ENCODE results near the gene TULP4. TPM values are rescaled to one million over a fixed set of nuclear protein-coding genes. Genes with fewer than 3 reads are reported as not detected.

TULP4 gene
- total and polyA plus RNA-seq, 2 donors (not counting 1 experiment from before 2014, with no cell fraction given): 12.0 to 90.0 TPM

GRCh38 chr6:158369241-158369640 is 57.0 kb downstream of the TULP4 start:
- TF ChIP-seq CTCF (IDR thresholded peaks at IDR 0.05) (no peak), EZH2 (IDR thresholded peaks at IDR 0.05; ENCODE audit: borderline replicate concordance, insufficient read depth, low read depth, low read length, poor library complexity, severe bottlenecking) (no peak)
- H3K4me2 ChIP-seq (replicated peaks; ENCODE audit: low read depth, low read length, poor library complexity, severe bottlenecking): no peak overlapping the region
- DNase-seq (no peak), ATAC-seq (ENCODE audit: low read depth) (no peak)
- H3K79me2 ChIP-seq (ENCODE audit: control insufficient read depth, insufficient read depth, low read length): peaks cover 39% of the 10 kb centered on the region
- H3K4me3 ChIP-seq (ENCODE audit: control extremely low read depth in 1 of 5, extremely low read depth in 1 of 5, insufficient read depth in 1 of 5, low read depth in 2 of 5, low read length in 4 of 5): no peak overlapping the region
- H3K27me3 ChIP-seq (replicated peaks in 1 of 4; ENCODE audit: control extremely low read depth in 1 of 4, control insufficient read depth in 3 of 4, insufficient read depth in 4 of 4, low read length in 3 of 4): no peaks in the 10 kb centered on the region
- Mint-ChIP-seq H3K4me1 (peaks cover 8% of the 10 kb centered on the region), H3K4me3 (no peak overlapping the region), H3K27ac (no peak overlapping the region), H3K9me3 (ENCODE audit: insufficient read depth) (no peaks in the 10 kb centered on the region), H3K27me3 (no peaks in the 10 kb centered on the region)
- CTCF ChIA-PET: no interaction called here
- peaks cover 0 to 5% of the 10 kb centered on the region in 2 donors for H3K4me1 ChIP-seq (ENCODE audit: control insufficient read depth in 2 of 2, insufficient read depth in 2 of 2, low read length in 2 of 2)
- intact Hi-C loops (cut with micrococcal nuclease): no loop called here
- H3K9ac ChIP-seq (ENCODE audit: low read length): no peak overlapping the region
- WGBS (ENCODE audit: insufficient coverage): 81% methylated on average over 3 of the region's 4 CpGs
- H3K9me3 ChIP-seq (ENCODE audit: control extremely low read depth in 1 of 3, control insufficient read depth in 2 of 3, insufficient read depth in 1 of 3, low read length in 2 of 3): peaks cover 0 to 8% (median 0%) of the 10 kb centered on the region in 3 donors
- H4K20me1 ChIP-seq (ENCODE audit: control insufficient read depth, insufficient read depth, low read length, poor library complexity, severe bottlenecking): peaks cover 9% of the 10 kb centered on the region
- H3K36me3 ChIP-seq (replicated peaks in 1 of 2; ENCODE audit: control extremely low read depth in 1 of 2, control insufficient read depth in 1 of 2, extremely low read depth in 1 of 2, insufficient read depth in 2 of 2, low read length in 1 of 2): no peaks in the 10 kb centered on the region
- H2AFZ ChIP-seq (ENCODE audit: insufficient read depth, low read depth, low read length, poor library complexity, severe bottlenecking): no peak overlapping the region
- no peak overlapping the region for H3K27ac ChIP-seq (ENCODE audit: low read length in 2 of 2)
- POLR2A ChIA-PET: no interaction called here

- 97% methylated on average over 3 of the region's 4 CpGs for WGBS (ENCODE audit: insufficient coverage)
- H3K4me1 ChIP-seq (ENCODE audit: control insufficient read depth in 2 of 2, insufficient read depth in 2 of 2, low read length in 2 of 2): peaks cover 0 to 5% of the 10 kb centered on the region in 2 donors
- H4K20me1 ChIP-seq (ENCODE audit: control insufficient read depth, insufficient read depth, low read length, poor library complexity, severe bottlenecking): peaks cover 9% of the 10 kb centered on the region
- H3K4me3 Mint-ChIP-seq: no peak overlapping the region
- intact Hi-C loops (cut with micrococcal nuclease): no loop called here
- DNase-seq (no peak), ATAC-seq (ENCODE audit: low read depth) (no peak)
- H3K27ac ChIP-seq (ENCODE audit: low read length in 2 of 2): no peak overlapping the region
- no peaks in the 10 kb centered on the region for H3K36me3 ChIP-seq (replicated peaks in 1 of 2; ENCODE audit: control extremely low read depth in 1 of 2, control insufficient read depth in 1 of 2, extremely low read depth in 1 of 2, insufficient read depth in 2 of 2, low read length in 1 of 2)
- no peak overlapping the region for H3K4me2 ChIP-seq (replicated peaks; ENCODE audit: low read depth, low read length, poor library complexity, severe bottlenecking)
- peaks cover 34% of the 10 kb centered on the region for H3K79me2 ChIP-seq (ENCODE audit: control insufficient read depth, insufficient read depth, low read length)
- ChIA-PET POLR2A (no interaction called here), CTCF (no interaction called here)
- no peaks in the 10 kb centered on the region for H3K9me3 ChIP-seq (ENCODE audit: control extremely low read depth in 1 of 3, control insufficient read depth in 2 of 3, insufficient read depth in 1 of 3, low read length in 2 of 3)
- H3K9me3 Mint-ChIP-seq (ENCODE audit: insufficient read depth): no peaks in the 10 kb centered on the region
- no peak overlapping the region for H3K27ac Mint-ChIP-seq
- TF ChIP-seq CTCF (IDR thresholded peaks at IDR 0.05) (no peak), EZH2 (IDR thresholded peaks at IDR 0.05; ENCODE audit: borderline replicate concordance, insufficient read depth, low read depth, low read length, poor library complexity, severe bottlenecking) (no peak)
- H3K27me3 Mint-ChIP-seq: no peaks in the 10 kb centered on the region
- H3K9ac ChIP-seq (ENCODE audit: low read length): no peak overlapping the region
- H3K27me3 ChIP-seq (replicated peaks in 1 of 4; ENCODE audit: control extremely low read depth in 1 of 4, control insufficient read depth in 3 of 4, insufficient read depth in 4 of 4, low read length in 3 of 4): no peaks in the 10 kb centered on the region
- no peak overlapping the region for H2AFZ ChIP-seq (ENCODE audit: insufficient read depth, low read depth, low read length, poor library complexity, severe bottlenecking)
- no peak overlapping the region for H3K4me3 ChIP-seq (ENCODE audit: control extremely low read depth in 1 of 5, extremely low read depth in 1 of 5, insufficient read depth in 1 of 5, low read depth in 2 of 5, low read length in 4 of 5)
- peaks cover 8% of the 10 kb centered on the region for H3K4me1 Mint-ChIP-seq
Measured at GRCh38 chr6:158370805-158371204, 58.5 kb downstream of the TULP4 start.
